ENCODE results near the gene ZKSCAN1. TPM values are rescaled to one million over a fixed set of nuclear protein-coding genes. Genes with fewer than 3 reads are reported as not detected.

ZKSCAN1 gene
- total RNA-seq, 2 donors from 2014 or later, result 75.8 to 86.5 TPM

- DNase-seq (ENCODE audit: low spot score), result no peak
- H3K36me3 ChIP-seq, result peaks cover 0 to 6% of the 10 kb centered on the region in 2 donors
- H3K27me3 ChIP-seq (replicated peaks; ENCODE audit: insufficient read depth), result no peaks in the 10 kb centered on the region
- peak overlapping the region in 1 of 2 donors; percentile 23 for H3K27ac ChIP-seq
- no peak overlapping the region for H3K4me3 ChIP-seq
- 40% methylated on average over 8 of the region's 8 CpGs for WGBS
- intact Hi-C loops (cut with DNase I), result no loop called here
- no peaks in the 10 kb centered on the region for H3K9me3 ChIP-seq
- TF ChIP-seq CTCF (IDR thresholded peaks at IDR 0.05), result no peak
- TF ChIP-seq POLR2A (IDR thresholded peaks at IDR 0.05), result no peak
- peak; percentile 31 for TF ChIP-seq POLR2AphosphoS5 (IDR thresholded peaks at IDR 0.05)
- no peaks in the 10 kb centered on the region for H3K4me1 ChIP-seq (replicated peaks)
Observed at GRCh38 chr7:100065452-100066186, 50.2 kb downstream of the ZKSCAN1 start.

- WGBS, result 91% methylated on average over 7 of the region's 7 CpGs
- Histone ChIP-seq H3K27me3 (replicated peaks; ENCODE audit: insufficient read depth) (no peaks in the 10 kb centered on the region), H3K36me3 (peaks cover 12 to 19% of the 10 kb centered on the region in 2 donors), H3K27ac (no peak overlapping the region), H3K4me3 (no peak overlapping the region), H3K9me3 (no peaks in the 10 kb centered on the region), H3K4me1 (replicated peaks) (no peaks in the 10 kb centered on the region)
- intact Hi-C loops (cut with DNase I), result no loop called here
- DNase-seq (ENCODE audit: low spot score), result no peak
- TF ChIP-seq POLR2AphosphoS5 (IDR thresholded peaks at IDR 0.05) (no peak), POLR2A (IDR thresholded peaks at IDR 0.05) (no peak), CTCF (IDR thresholded peaks at IDR 0.05) (no peak)
Observed at GRCh38 chr7:100066953-100067352, 51.6 kb downstream of the ZKSCAN1 start.

- intact Hi-C loops (cut with DNase I), result no loop called here
- H3K9me3 ChIP-seq, result no peaks in the 10 kb centered on the region
- H3K27ac ChIP-seq, result no peak overlapping the region
- TF ChIP-seq POLR2A (IDR thresholded peaks at IDR 0.05) (no peak), POLR2AphosphoS5 (IDR thresholded peaks at IDR 0.05) (no peak), CTCF (IDR thresholded peaks at IDR 0.05) (no peak)
- H3K4me1 ChIP-seq (replicated peaks), result no peaks in the 10 kb centered on the region
- H3K36me3 ChIP-seq, result peaks cover 14 to 43% of the 10 kb centered on the region in 2 donors
- DNase-seq (ENCODE audit: low spot score), result no peak
- H3K4me3 ChIP-seq, result no peak overlapping the region
- WGBS, result 96% methylated on average over 5 of the region's 5 CpGs
- no peaks in the 10 kb centered on the region for H3K27me3 ChIP-seq (replicated peaks; ENCODE audit: insufficient read depth)
Observed at GRCh38 chr7:100069991-100070390, 54.6 kb downstream of the ZKSCAN1 start.

- intact Hi-C loops (cut with DNase I), result no loop called here
- no peak for DNase-seq (ENCODE audit: low spot score)
- no peak overlapping the region for H3K27ac ChIP-seq
- H3K4me3 ChIP-seq, result no peak overlapping the region
- no peaks in the 10 kb centered on the region for H3K9me3 ChIP-seq
- 97% methylated on average over 11 of the region's 11 CpGs for WGBS
- no peak for TF ChIP-seq CTCF (IDR thresholded peaks at IDR 0.05)
- TF ChIP-seq POLR2A (IDR thresholded peaks at IDR 0.05), result no peak
- no peak for TF ChIP-seq POLR2AphosphoS5 (IDR thresholded peaks at IDR 0.05)
- H3K4me1 ChIP-seq (replicated peaks), result no peaks in the 10 kb centered on the region
- H3K27me3 ChIP-seq (replicated peaks; ENCODE audit: insufficient read depth), result no peaks in the 10 kb centered on the region
- peaks cover 14 to 48% of the 10 kb centered on the region in 2 donors for H3K36me3 ChIP-seq
Observed at GRCh38 chr7:100071018-100071723, 55.8 kb downstream of the ZKSCAN1 start.

Data from prostate gland (tissue), 2 donors.